Measurements from ENCODE around the gene DIMT1.

Gene DIMT1

GRCh38 chr5:62342476-62342837 is 61.2 kb downstream of the DIMT1 start:
- peak overlapping the region; percentile 46; the same call in 1 of the 2 replicates for H3K27ac ChIP-seq
- no peak overlapping the region for H3K9ac ChIP-seq
- peak overlapping the region; percentile 31; the same call in 1 of the 2 replicates for H3K4me2 ChIP-seq
- H3K4me3 ChIP-seq (IDR thresholded peaks at IDR 0.05; ENCODE audit: insufficient read depth, low read depth, low read length): no peak overlapping the region
- no peaks in the 10 kb centered on the region for H3K27me3 ChIP-seq (ENCODE audit: insufficient read depth, low read depth)
- no peak overlapping the region for H2AFZ ChIP-seq (ENCODE audit: low read depth)
- no peak for TF ChIP-seq CTCF (conservative IDR thresholded peaks at IDR 0.05; ENCODE audit: low read depth, low read length)
- H3K4me1 ChIP-seq (ENCODE audit: low read depth, poor library complexity, severe bottlenecking): peaks cover 45% of the 10 kb centered on the region
- peaks cover 11% of the 10 kb centered on the region; the same call in 1 of the 2 replicates for H4K20me1 ChIP-seq (ENCODE audit: insufficient read depth)
- H3K36me3 ChIP-seq (ENCODE audit: insufficient read depth): no peaks in the 10 kb centered on the region
- peaks cover 83% of the 10 kb centered on the region for H3K79me2 ChIP-seq (ENCODE audit: insufficient read depth, low read depth)

- H3K4me3 ChIP-seq (IDR thresholded peaks at IDR 0.05; ENCODE audit: insufficient read depth, low read depth, low read length): no peak overlapping the region
- peaks cover 11% of the 10 kb centered on the region; the same call in 1 of the 2 replicates for H4K20me1 ChIP-seq (ENCODE audit: insufficient read depth)
- no peak overlapping the region for H3K9ac ChIP-seq
- peak overlapping the region; percentile 31; the same call in 1 of the 2 replicates for H3K4me2 ChIP-seq
- H2AFZ ChIP-seq (ENCODE audit: low read depth): no peak overlapping the region
- no peaks in the 10 kb centered on the region for H3K36me3 ChIP-seq (ENCODE audit: insufficient read depth)
- H3K27me3 ChIP-seq (ENCODE audit: insufficient read depth, low read depth): no peaks in the 10 kb centered on the region
- peak overlapping the region; percentile 46; the same call in 1 of the 2 replicates for H3K27ac ChIP-seq
- peaks cover 40% of the 10 kb centered on the region for H3K4me1 ChIP-seq (ENCODE audit: low read depth, poor library complexity, severe bottlenecking)
- H3K79me2 ChIP-seq (ENCODE audit: insufficient read depth, low read depth): peaks cover 88% of the 10 kb centered on the region
- TF ChIP-seq CTCF (conservative IDR thresholded peaks at IDR 0.05; ENCODE audit: low read depth, low read length): no peak
Measured at GRCh38 chr5:62341783-62342475, 61.8 kb downstream of the DIMT1 start.

- no peak overlapping the region for H3K4me3 ChIP-seq (IDR thresholded peaks at IDR 0.05; ENCODE audit: insufficient read depth, low read depth, low read length)
- no peak overlapping the region for H2AFZ ChIP-seq (ENCODE audit: low read depth)
- no peak for TF ChIP-seq CTCF (conservative IDR thresholded peaks at IDR 0.05; ENCODE audit: low read depth, low read length)
- H3K36me3 ChIP-seq (ENCODE audit: insufficient read depth): no peaks in the 10 kb centered on the region
- H3K79me2 ChIP-seq (ENCODE audit: insufficient read depth, low read depth): peaks cover 89% of the 10 kb centered on the region
- peaks cover 11% of the 10 kb centered on the region; the same call in 1 of the 2 replicates for H4K20me1 ChIP-seq (ENCODE audit: insufficient read depth)
- H3K4me2 ChIP-seq: no peak overlapping the region
- no peak overlapping the region for H3K27ac ChIP-seq
- no peak overlapping the region for H3K9ac ChIP-seq
- no peaks in the 10 kb centered on the region for H3K27me3 ChIP-seq (ENCODE audit: insufficient read depth, low read depth)
- peaks cover 38% of the 10 kb centered on the region for H3K4me1 ChIP-seq (ENCODE audit: low read depth, poor library complexity, severe bottlenecking)
Measured at GRCh38 chr5:62340979-62341378, 62.7 kb downstream of the DIMT1 start.

GRCh38 chr5:62340392-62340791 is 63.3 kb downstream of the DIMT1 start:
- Histone ChIP-seq H3K4me2 (no peak overlapping the region), H3K27ac (no peak overlapping the region), H3K4me3 (IDR thresholded peaks at IDR 0.05; ENCODE audit: insufficient read depth, low read depth, low read length) (no peak overlapping the region), H3K27me3 (ENCODE audit: insufficient read depth, low read depth) (no peaks in the 10 kb centered on the region), H3K9ac (no peak overlapping the region), H4K20me1 (ENCODE audit: insufficient read depth) (peaks cover 11% of the 10 kb centered on the region; the same call in 1 of the 2 replicates), H2AFZ (ENCODE audit: low read depth) (no peak overlapping the region), H3K4me1 (ENCODE audit: low read depth, poor library complexity, severe bottlenecking) (peaks cover 38% of the 10 kb centered on the region), H3K36me3 (ENCODE audit: insufficient read depth) (no peaks in the 10 kb centered on the region), H3K79me2 (ENCODE audit: insufficient read depth, low read depth) (peaks cover 90% of the 10 kb centered on the region)
- TF ChIP-seq CTCF (conservative IDR thresholded peaks at IDR 0.05; ENCODE audit: low read depth, low read length): peak; percentile 29; the same call in 1 of the 2 replicates

All from KMS-11 (cell line).